ENCODE data around the gene FAM20A.
"Not testable (repeated sequence)": the region's sequence is repeated elsewhere in the genome, so short reads cannot be mapped to it uniquely, and the experiment has no call there.

The FAM20A gene

DNA sequence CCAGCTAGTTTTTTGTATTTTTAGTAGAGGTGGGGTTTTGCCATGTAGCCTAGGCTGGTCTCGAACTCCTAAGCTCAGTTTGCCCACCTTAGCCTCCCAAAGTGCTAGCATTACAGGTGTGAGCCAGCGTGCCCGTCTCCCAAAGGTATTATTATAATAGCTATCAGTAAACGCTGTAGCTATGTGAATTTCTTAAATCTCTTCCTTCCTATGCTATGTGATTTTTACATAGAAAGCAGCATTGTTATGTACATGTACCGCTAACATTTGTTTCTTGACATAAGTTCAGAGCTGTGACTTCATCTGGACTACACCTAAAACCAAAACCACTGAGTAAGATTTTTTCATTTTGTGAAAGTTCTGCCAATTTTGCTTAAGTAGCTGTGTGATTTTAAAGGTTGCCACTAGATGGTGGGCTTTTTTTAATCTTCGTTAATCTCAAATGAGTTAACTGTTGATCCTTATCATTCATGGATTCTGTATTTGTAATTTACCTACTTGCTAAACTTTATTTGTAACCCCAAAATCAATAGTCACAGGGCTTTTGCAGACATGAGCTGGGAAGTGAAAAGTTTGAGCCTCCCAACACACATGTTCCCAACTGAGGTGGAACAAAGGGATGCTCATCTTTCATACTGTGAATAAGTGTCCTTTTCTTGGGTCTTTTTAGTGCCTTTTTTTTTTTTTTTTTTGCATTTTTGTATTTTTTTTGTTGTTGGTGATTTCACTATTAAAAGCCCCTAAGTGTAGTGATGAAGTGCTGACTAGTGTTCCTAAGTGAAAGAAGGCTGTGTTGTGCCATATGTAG lies 67.1 kb downstream of the FAM20A start:
- no peak overlapping the region for H3K27ac ChIP-seq
- TF ChIP-seq, protein P1, sequence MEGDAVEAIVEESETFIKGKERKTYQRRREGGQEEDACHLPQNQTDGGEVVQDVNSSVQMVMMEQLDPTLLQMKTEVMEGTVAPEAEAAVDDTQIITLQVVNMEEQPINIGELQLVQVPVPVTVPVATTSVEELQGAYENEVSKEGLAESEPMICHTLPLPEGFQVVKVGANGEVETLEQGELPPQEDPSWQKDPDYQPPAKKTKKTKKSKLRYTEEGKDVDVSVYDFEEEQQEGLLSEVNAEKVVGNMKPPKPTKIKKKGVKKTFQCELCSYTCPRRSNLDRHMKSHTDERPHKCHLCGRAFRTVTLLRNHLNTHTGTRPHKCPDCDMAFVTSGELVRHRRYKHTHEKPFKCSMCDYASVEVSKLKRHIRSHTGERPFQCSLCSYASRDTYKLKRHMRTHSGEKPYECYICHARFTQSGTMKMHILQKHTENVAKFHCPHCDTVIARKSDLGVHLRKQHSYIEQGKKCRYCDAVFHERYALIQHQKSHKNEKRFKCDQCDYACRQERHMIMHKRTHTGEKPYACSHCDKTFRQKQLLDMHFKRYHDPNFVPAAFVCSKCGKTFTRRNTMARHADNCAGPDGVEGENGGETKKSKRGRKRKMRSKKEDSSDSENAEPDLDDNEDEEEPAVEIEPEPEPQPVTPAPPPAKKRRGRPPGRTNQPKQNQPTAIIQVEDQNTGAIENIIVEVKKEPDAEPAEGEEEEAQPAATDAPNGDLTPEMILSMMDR (conservative IDR thresholded peaks at IDR 0.05) = peak; percentile 60

DNA sequence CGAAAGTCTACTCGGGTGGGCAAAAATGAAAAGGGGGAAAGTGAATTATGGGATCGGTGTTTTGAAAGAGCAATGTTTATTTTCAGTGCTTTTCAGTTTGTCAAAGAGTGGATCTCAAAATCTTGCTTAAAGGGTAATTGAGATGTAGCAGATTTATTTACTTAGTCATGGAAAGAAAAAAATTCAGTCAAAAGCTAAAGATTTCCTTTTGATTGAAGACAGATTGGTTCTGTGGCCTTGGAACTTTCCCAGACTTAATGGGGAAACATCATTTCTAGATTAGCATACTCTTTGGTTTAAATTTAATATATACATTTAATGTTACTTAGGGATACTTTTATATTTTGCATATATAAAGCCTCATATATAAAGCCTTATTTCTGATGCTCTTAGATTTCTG lies 68.3 kb downstream of the FAM20A start:
- TF ChIP-seq, protein P1 (conservative IDR thresholded peaks at IDR 0.05) = no peak
- no peak overlapping the region for H3K27ac ChIP-seq

DNA sequence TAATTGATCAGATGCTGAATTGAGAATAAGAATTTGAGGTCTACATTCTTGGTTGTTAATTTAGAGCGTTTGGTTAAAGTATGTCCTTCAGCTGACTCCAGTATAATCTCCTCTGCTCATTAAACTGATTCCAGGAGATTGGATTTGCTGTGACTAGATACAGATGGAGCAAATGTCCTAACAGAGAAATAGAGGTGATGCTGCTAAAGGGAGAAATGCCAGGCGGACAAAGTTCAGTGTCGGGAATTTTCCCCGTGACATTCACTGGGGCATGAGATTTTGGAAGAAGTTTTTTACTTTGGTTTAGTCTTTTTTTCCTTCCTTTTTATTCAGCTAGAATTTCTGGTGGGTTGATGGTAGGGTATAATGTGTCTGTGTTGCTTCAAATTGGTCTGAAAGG lies 69.9 kb downstream of the FAM20A start:
- TF ChIP-seq, protein P1 (conservative IDR thresholded peaks at IDR 0.05) = no peak
- no peak overlapping the region for H3K27ac ChIP-seq

DNA sequence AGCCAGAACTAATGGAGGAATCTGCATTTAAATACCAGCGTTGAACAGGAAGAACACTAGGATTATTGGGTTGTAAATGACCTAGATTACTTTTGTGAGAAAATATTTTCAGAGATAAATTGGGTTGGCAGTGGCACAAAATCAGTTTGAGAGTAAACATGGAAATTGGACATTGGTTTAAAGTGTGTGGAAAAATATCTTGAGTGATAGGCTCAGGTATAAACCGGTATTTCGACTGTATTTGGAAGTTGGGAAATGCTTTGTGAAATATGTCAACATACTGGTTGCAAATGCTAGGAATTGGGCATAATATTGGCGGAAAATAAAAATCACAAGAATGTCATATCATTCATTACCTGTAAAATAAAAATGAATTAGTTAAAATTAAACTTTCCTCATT lies 73.9 kb downstream of the FAM20A start:
- TF ChIP-seq, protein P1 (conservative IDR thresholded peaks at IDR 0.05) = no peak
- H3K27ac ChIP-seq = peak overlapping the region; percentile 40; the same call in 1 of the 2 replicates

DNA sequence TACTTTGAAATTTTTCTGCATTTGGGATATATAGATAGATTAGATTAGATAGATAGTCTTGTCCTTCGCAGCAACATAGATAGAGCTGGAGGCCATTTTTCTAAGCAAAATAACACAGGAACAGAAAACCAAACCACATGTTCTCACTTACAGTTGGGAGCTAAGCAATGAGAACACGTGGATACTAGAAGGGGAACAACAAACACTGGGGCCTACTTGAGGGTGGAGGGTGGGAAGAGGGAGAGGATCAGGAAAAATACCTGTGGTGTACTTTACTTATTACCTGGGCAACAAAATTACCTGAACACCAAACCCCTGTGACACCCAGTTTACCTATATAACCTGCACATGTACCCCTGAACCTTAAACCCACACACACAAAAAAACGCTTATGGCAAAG lies 74.6 kb downstream of the FAM20A start:
- peak overlapping the region; percentile 40; the same call in 1 of the 2 replicates for H3K27ac ChIP-seq
- TF ChIP-seq, protein P1 (conservative IDR thresholded peaks at IDR 0.05) = no peak

DNA sequence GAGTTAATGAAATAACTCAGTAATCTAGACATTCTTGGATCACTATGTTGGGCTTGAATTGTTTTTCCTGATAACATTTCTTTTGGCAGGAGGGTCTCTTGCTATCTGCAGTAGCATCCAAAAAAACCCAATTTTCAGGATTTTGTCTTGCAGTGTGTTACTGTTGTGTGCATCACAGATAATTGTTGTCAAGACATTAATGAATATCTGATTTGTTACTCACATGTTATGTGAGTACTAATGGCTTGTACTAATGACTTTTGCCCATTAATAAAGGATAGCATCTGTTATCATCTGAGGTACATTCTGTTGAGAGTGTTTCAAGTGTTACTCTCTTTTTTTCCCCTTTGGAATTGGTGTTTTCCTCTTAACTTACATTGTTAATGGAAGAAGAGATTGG lies 78.9 kb downstream of the FAM20A start:
- no peak overlapping the region for H3K27ac ChIP-seq
- TF ChIP-seq, protein P1 (conservative IDR thresholded peaks at IDR 0.05) = no peak

DNA sequence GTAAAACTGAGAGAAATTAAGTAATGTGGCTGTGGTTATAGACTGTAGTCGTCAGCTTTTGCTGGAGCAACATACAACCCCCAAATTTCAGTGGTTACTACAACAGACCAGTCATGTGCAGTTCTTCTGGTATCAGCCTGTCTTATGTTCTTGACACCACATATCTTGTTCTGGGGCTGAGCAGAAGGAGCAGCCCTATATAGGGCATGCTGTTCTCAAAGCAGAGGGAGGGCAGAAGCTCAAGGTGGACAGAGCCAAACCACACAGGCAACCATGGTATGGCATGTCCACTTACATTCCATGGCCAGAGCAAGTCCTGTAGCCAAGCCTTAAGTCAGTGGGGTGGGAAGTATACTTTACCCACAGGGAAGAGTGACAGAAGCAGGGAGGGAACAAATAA lies 81.3 kb downstream of the FAM20A start:
- TF ChIP-seq, protein P1 (conservative IDR thresholded peaks at IDR 0.05) = no peak

DNA sequence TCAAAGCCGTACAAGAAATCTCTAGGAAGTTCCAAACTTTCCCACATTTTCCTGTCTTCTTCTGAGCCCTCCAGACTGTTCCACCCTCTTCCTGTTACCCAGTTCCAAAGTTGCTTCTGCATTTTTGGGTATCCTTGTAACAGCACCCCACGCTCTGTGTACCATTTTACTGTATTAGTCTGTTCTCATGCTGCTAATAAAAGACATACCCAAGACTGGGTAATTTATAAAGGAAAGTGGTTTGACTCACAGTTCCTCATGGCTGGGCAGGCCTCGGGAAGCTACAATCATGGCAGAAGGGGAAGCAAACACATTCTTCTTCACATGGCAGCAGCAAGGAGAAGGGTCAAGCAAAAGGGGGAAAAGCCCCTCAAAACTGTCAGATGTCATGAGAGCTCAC lies 82.1 kb downstream of the FAM20A start:
- not testable (repeated sequence) for H3K27ac ChIP-seq

More for the DNA sequence above, 81.3 kb downstream of the FAM20A start:
- H3K27ac ChIP-seq = no peak overlapping the region
